ENCODE measurements around the gene ZFR2. TPM values are rescaled to one million over a fixed set of nuclear protein-coding genes. Genes with fewer than 3 reads are reported as not detected.

ZFR2 gene
- polyA plus RNA-seq, 2 of the 4 experiments (the other 2 are of a cell fraction), result 0.14 to 0.30 TPM

DNA sequence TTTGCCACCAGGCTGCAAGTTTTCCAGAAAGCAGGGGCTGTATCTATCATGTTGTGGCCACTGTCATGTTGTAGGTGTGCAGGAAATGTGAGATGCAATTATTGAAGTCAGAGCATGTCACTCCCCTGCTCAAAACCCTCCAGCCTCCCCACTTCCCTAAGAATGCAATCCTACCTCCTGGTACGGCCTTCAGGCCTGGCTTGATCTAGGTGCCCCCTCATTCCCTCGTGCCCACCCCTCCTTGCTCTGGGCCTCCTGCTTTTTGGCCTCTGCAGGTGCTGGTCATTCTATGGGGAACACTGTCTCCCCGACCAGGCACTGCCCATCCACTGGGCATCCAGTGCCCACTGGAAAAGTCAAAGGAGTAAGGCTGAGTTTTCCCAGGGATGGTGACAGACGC is 54.2 kb downstream of the ZFR2 start (continued):
- TF ChIP-seq HOXB13 (CRISPR knock-in tag; IDR thresholded peaks at IDR 0.05; ENCODE audit: low read depth) (no peak), HOXB5 (CRISPR knock-in tag; IDR thresholded peaks at IDR 0.05) (no peak), ZFP36 (IDR thresholded peaks at IDR 0.05; ENCODE audit: borderline replicate concordance, partially characterized antibody) (no peak), HDAC2 (IDR thresholded peaks at IDR 0.05) (no peak), RAD21 (conservative IDR thresholded peaks at IDR 0.05 in 1 of 2, IDR thresholded peaks at IDR 0.05 in 1 of 2) (no peak)
- TF ChIP-seq, protein P1, sequence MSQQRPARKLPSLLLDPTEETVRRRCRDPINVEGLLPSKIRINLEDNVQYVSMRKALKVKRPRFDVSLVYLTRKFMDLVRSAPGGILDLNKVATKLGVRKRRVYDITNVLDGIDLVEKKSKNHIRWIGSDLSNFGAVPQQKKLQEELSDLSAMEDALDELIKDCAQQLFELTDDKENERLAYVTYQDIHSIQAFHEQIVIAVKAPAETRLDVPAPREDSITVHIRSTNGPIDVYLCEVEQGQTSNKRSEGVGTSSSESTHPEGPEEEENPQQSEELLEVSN (IDR thresholded peaks at IDR 0.05; ENCODE audit: borderline replicate concordance, low read depth), result no peak
- TF ChIP-seq, protein P2, sequence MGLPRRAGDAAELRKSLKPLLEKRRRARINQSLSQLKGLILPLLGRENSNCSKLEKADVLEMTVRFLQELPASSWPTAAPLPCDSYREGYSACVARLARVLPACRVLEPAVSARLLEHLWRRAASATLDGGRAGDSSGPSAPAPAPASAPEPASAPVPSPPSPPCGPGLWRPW (IDR thresholded peaks at IDR 0.05), result no peak

DNA sequence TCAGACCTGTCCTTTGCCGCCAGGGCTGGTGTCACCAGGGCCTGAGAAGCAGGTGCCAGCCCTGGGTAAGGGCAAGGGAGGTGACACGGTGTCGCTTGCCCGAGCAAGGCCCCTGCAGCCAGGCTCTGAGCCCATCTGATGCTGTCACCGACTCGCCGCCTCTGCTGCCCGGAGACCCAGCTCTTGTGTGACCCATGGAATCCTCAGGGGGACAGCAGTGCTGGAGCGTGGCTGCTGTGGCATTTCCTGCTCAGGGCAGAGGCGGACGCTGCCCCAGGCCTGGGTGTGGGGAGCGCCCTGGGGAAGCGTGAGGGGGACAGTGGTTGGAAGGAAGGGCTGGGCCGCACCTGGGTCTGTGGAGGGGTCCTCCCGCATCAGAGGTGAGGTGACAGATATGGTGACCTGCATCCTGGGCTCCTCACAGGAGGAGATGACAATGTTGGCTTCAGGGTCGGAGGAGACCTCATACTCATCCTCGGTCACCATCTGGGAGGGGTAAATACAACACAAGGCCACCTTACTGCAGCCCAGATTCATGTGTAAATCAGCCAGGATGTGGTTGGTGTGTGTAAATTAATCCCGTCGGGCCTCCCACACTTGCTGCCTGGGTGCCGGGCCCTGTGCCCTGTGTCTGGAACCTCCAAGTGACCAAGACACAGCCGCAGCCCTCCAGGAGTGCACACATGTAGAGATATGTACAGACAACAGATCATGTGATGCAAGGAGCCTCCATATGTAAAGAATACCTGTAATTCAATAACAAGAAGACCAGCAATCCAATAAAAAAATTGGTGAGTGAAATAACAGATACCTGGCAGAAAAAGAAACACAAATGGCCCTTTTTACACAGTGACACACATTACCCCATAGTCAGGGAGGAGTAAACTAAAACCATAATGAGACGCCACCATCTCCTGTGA is 55.1 kb downstream of the ZFR2 start:
- CTCF ChIA-PET, result interaction anchor here (0.8 to 3.6 kb wide), 2 partner anchors 8 to 93 kb away, joined by 4 to 25 read pairs; no protein-coding TSS in a partner anchor

More for the DNA sequence above, 55.1 kb downstream of the ZFR2 start:
- H3K4me1 ChIP-seq, result no peaks in the 10 kb centered on the region
- ATAC-seq (no peak), FAIRE-seq (no peak), DNase-seq (ENCODE audit: low read depth in 1 of 2, low spot score in 1 of 2) (no peak)
- no peak overlapping the region for H3K4me2 ChIP-seq
- H3K9me3 ChIP-seq, result no peaks in the 10 kb centered on the region
- H3K27ac ChIP-seq, result no peak overlapping the region
- POLR2A ChIA-PET, result no interaction called here
- TF ChIP-seq BHLHE40 (IDR thresholded peaks at IDR 0.05; ENCODE audit: low read depth, low read length), result no peak
- TF ChIP-seq KDM5A (IDR thresholded peaks at IDR 0.05), result no peak
- no peak for TF ChIP-seq NR3C1 (IDR thresholded peaks at IDR 0.05)
- TF ChIP-seq, protein P3, sequence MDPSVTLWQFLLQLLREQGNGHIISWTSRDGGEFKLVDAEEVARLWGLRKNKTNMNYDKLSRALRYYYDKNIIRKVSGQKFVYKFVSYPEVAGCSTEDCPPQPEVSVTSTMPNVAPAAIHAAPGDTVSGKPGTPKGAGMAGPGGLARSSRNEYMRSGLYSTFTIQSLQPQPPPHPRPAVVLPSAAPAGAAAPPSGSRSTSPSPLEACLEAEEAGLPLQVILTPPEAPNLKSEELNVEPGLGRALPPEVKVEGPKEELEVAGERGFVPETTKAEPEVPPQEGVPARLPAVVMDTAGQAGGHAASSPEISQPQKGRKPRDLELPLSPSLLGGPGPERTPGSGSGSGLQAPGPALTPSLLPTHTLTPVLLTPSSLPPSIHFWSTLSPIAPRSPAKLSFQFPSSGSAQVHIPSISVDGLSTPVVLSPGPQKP (IDR thresholded peaks at IDR 0.05; ENCODE audit: low read depth, low read length), result no peak
- TF ChIP-seq ZNF302 (CRISPR knock-in tag; IDR thresholded peaks at IDR 0.05), result no peak
- TF ChIP-seq MAZ (IDR thresholded peaks at IDR 0.05; ENCODE audit: borderline replicate concordance, low read depth, low read length), result no peak
- TF ChIP-seq, protein P4, sequence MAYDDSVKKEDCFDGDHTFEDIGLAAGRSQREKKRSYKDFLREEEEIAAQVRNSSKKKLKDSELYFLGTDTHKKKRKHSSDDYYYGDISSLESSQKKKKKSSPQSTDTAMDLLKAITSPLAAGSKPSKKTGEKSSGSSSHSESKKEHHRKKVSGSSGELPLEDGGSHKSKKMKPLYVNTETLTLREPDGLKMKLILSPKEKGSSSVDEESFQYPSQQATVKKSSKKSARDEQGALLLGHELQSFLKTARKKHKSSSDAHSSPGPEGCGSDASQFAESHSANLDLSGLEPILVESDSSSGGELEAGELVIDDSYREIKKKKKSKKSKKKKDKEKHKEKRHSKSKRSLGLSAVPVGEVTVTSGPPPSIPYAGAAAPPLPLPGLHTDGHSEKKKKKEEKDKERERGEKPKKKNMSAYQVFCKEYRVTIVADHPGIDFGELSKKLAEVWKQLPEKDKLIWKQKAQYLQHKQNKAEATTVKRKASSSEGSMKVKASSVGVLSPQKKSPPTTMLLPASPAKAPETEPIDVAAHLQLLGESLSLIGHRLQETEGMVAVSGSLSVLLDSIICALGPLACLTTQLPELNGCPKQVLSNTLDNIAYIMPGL (CRISPR knock-in tag; IDR thresholded peaks at IDR 0.05; ENCODE audit: borderline replicate concordance), result no peak
- TF ChIP-seq GATA3 (IDR thresholded peaks at IDR 0.05; ENCODE audit: borderline replicate concordance), result no peak
- TF ChIP-seq CHD2 (IDR thresholded peaks at IDR 0.05; ENCODE audit: low read length, partially characterized antibody), result no peak
- no peak for TF ChIP-seq TFCP2L1 (CRISPR knock-in tag; IDR thresholded peaks at IDR 0.05)
- no peak for TF ChIP-seq JUN (IDR thresholded peaks at IDR 0.05)
- no peak for TF ChIP-seq ZFP36 (IDR thresholded peaks at IDR 0.05; ENCODE audit: borderline replicate concordance, partially characterized antibody)
- TF ChIP-seq HDAC2 (IDR thresholded peaks at IDR 0.05), result no peak
- no peak for TF ChIP-seq PHF8 (IDR thresholded peaks at IDR 0.05; ENCODE audit: borderline replicate concordance, low read depth)
- TF ChIP-seq, protein P5, sequence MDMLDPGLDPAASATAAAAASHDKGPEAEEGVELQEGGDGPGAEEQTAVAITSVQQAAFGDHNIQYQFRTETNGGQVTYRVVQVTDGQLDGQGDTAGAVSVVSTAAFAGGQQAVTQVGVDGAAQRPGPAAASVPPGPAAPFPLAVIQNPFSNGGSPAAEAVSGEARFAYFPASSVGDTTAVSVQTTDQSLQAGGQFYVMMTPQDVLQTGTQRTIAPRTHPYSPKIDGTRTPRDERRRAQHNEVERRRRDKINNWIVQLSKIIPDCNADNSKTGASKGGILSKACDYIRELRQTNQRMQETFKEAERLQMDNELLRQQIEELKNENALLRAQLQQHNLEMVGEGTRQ (IDR thresholded peaks at IDR 0.05), result no peak
- no peak for TF ChIP-seq POLR2A (IDR thresholded peaks at IDR 0.05; ENCODE audit: low read length)
- no peak for TF ChIP-seq NPAS2 (CRISPR knock-in tag; IDR thresholded peaks at IDR 0.05; ENCODE audit: borderline replicate concordance)
- 83% methylated on average over 10 of the region's 22 CpGs for WGBS (ENCODE audit: missing lambda C conversion rate)
- no peak overlapping the region for H3K4me3 ChIP-seq
